HEK293 (cell line): ENCODE results near the gene SAMD4A.

Source experiments
- CTCF ChIA-PET: fragments of 350-600 bp; formaldehyde crosslinking; extraction: SDS; loops from one replicate; lab custom pipeline; 2021; ENCODE audit warnings: antibody characterized with exemption; lab: Yijun Ruan, JAX
- POLR2A ChIA-PET: fragments of 300-600 bp; formaldehyde crosslinking; extraction: SDS; loops from one replicate; lab custom pipeline; 2020; ENCODE audit warnings: antibody characterized with exemption, inconsistent platforms; lab: Yijun Ruan, JAX
- H3K27ac ChIP-seq: fragments of 200-500 bp; sonication (Bioruptor generic); 2 replicates; pipeline ENCODE4 v1.5.1; 2014; ENCODE audit warnings: low read depth, low read length, control low read depth, inconsistent platforms; ENCODE audit errors: extremely low read depth
- H3K36me3 ChIP-seq, 2 experiments: fragments of 200-500 bp in 1 of 2; sonication (Bioruptor generic) in 1 of 2; 1 replicate in 1 of 2; 2 replicates in 1 of 2; pipeline ENCODE4 v1.5.1; 2014 to 2017; ENCODE audit warnings: inconsistent platforms in 2 of 2, low read length in 2 of 2; ENCODE audit not compliant: control insufficient read depth in 2 of 2, insufficient read depth in 1 of 2
- H3K4me1 ChIP-seq: fragments of 200-500 bp; sonication (Bioruptor generic); 2 replicates; pipeline ENCODE4 v1.5.1; 2014; ENCODE audit warnings: mild to moderate bottlenecking, low read length, inconsistent platforms; ENCODE audit not compliant: control insufficient read depth, insufficient read depth
- H3K4me3 ChIP-seq: 2 replicates; pipeline ENCODE4 v1.5.1; 2011; ENCODE audit warnings: low read depth, mild to moderate bottlenecking, control low read depth, low read length, moderate library complexity
- H3K9me3 ChIP-seq: fragments of 200-500 bp; sonication (Bioruptor generic); 2 replicates; pipeline ENCODE4 v1.5.1; 2014; ENCODE audit warnings: low read depth, low read length, inconsistent platforms; ENCODE audit not compliant: control insufficient read depth, insufficient read depth
- GLI2 ChIP-seq: fragments of 450-650 bp; formaldehyde crosslinking; IDR thresholded peaks from 2 replicates; pipeline ENCODE4; 2017; ENCODE audit warnings: missing biosample characterization, missing genetic modification characterization, low read depth, borderline replicate concordance
- GLIS2 ChIP-seq: fragments of 450-650 bp; formaldehyde crosslinking; IDR thresholded peaks from 2 replicates; pipeline ENCODE4 v1.5.1; 2016; ENCODE audit warnings: missing biosample characterization, missing genetic modification characterization
- KLF7 ChIP-seq: fragments of 450-650 bp; formaldehyde crosslinking; IDR thresholded peaks from 2 replicates; pipeline ENCODE4 v1.5.1; 2016; ENCODE audit warnings: missing biosample characterization, missing genetic modification characterization, borderline replicate concordance
- KLF9 ChIP-seq: fragments of 450-650 bp; formaldehyde crosslinking; IDR thresholded peaks from 2 replicates; pipeline ENCODE4 v1.5.1; 2016; ENCODE audit warnings: missing biosample characterization, missing genetic modification characterization, low read depth
- MYNN ChIP-seq: fragments of 450-650 bp; formaldehyde crosslinking; IDR thresholded peaks from 2 replicates; pipeline ENCODE4 v1.5.1; 2016; ENCODE audit warnings: missing biosample characterization, missing genetic modification characterization, borderline replicate concordance
- PRDM2 ChIP-seq: fragments of 450-650 bp; formaldehyde crosslinking; IDR thresholded peaks from 2 replicates; pipeline ENCODE4 v1.5.1; 2016; ENCODE audit warnings: missing biosample characterization, missing genetic modification characterization, borderline replicate concordance
- WT1 ChIP-seq: fragments of 450-650 bp; formaldehyde crosslinking; IDR thresholded peaks from 2 replicates; pipeline ENCODE4 v1.5.1; 2016; ENCODE audit warnings: missing biosample characterization, missing genetic modification characterization
- ZFP41 ChIP-seq: fragments of 450-650 bp; formaldehyde crosslinking; IDR thresholded peaks from 2 replicates; pipeline ENCODE4 v1.5.1; 2016; ENCODE audit warnings: missing biosample characterization, missing genetic modification characterization, borderline replicate concordance
- ZNF10 ChIP-seq: fragments of 450-650 bp; formaldehyde crosslinking; IDR thresholded peaks from 2 replicates; pipeline ENCODE4 v1.5.1; 2017; ENCODE audit warnings: missing biosample characterization, missing genetic modification characterization
- ZNF133 ChIP-seq: fragments of 450-650 bp; formaldehyde crosslinking; IDR thresholded peaks from 2 replicates; pipeline ENCODE4 v1.5.1; 2016; ENCODE audit warnings: missing biosample characterization, missing genetic modification characterization
- ZNF311 ChIP-seq: fragments of 450-650 bp; formaldehyde crosslinking; IDR thresholded peaks from 2 replicates; pipeline ENCODE4 v1.5.1; 2017; ENCODE audit warnings: missing biosample characterization, missing genetic modification characterization, borderline replicate concordance
- ZNF394 ChIP-seq: fragments of 450-650 bp; formaldehyde crosslinking; IDR thresholded peaks from 2 replicates; pipeline ENCODE4 v1.5.1; 2016; ENCODE audit warnings: missing biosample characterization, missing genetic modification characterization, mild to moderate bottlenecking, moderate library complexity, borderline replicate concordance
- ZNF423 ChIP-seq: fragments of 450-650 bp; formaldehyde crosslinking; IDR thresholded peaks from 2 replicates; pipeline ENCODE4 v1.5.1; 2016; ENCODE audit warnings: missing biosample characterization, missing genetic modification characterization
- ZNF610 ChIP-seq: fragments of 450-650 bp; formaldehyde crosslinking; IDR thresholded peaks from 2 replicates; pipeline ENCODE4 v1.5.1; 2016; ENCODE audit warnings: missing biosample characterization, missing genetic modification characterization, borderline replicate concordance
- ZNF621 ChIP-seq: fragments of 450-650 bp; formaldehyde crosslinking; IDR thresholded peaks from 2 replicates; pipeline ENCODE4 v1.5.1; 2017; ENCODE audit warnings: missing biosample characterization, missing genetic modification characterization
- ZNF660 ChIP-seq: fragments of 450-650 bp; IDR thresholded peaks from 2 replicates; pipeline ENCODE4 v1.5.1; 2018; ENCODE audit warnings: missing biosample characterization, mild to moderate bottlenecking, missing genetic modification characterization
- ZNF747 ChIP-seq: fragments of 450-650 bp; formaldehyde crosslinking; IDR thresholded peaks from 2 replicates; pipeline ENCODE4 v1.5.1; 2016; ENCODE audit warnings: missing biosample characterization, missing genetic modification characterization
- ZNF792 ChIP-seq: fragments of 450-650 bp; formaldehyde crosslinking; IDR thresholded peaks from 2 replicates; pipeline ENCODE4 v1.5.1; 2016; ENCODE audit warnings: missing biosample characterization, missing genetic modification characterization
- TF ChIP-seq, protein P1 (sequence below): fragments of 450-650 bp; formaldehyde crosslinking; IDR thresholded peaks from 2 replicates; pipeline ENCODE4 v1.5.1; 2016; ENCODE audit warnings: missing biosample characterization, missing genetic modification characterization, low read depth
- TF ChIP-seq, protein P2 (sequence below): fragments of 450-650 bp; formaldehyde crosslinking; IDR thresholded peaks from 2 replicates; pipeline ENCODE4 v1.5.1; 2016; ENCODE audit warnings: missing biosample characterization, missing genetic modification characterization
- TF ChIP-seq, protein P3 (sequence below): fragments of 450-650 bp; IDR thresholded peaks from 2 replicates; pipeline ENCODE4 v1.5.1; 2018; ENCODE audit warnings: missing biosample characterization, mild to moderate bottlenecking, missing genetic modification characterization

The SAMD4A gene

GRCh38 chr14:54756656-54757392 lies 189.9 kb downstream of the SAMD4A start:
- H3K4me3 ChIP-seq, result no peak overlapping the region
- TF ChIP-seq ZNF792 (tag by site-specific recombination) (no peak), ZNF747 (tag by site-specific recombination) (no peak)
- TF ChIP-seq, protein P1, sequence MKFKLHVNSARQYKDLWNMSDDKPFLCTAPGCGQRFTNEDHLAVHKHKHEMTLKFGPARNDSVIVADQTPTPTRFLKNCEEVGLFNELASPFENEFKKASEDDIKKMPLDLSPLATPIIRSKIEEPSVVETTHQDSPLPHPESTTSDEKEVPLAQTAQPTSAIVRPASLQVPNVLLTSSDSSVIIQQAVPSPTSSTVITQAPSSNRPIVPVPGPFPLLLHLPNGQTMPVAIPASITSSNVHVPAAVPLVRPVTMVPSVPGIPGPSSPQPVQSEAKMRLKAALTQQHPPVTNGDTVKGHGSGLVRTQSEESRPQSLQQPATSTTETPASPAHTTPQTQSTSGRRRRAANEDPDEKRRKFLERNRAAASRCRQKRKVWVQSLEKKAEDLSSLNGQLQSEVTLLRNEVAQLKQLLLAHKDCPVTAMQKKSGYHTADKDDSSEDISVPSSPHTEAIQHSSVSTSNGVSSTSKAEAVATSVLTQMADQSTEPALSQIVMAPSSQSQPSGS (tag by site-specific recombination), result no peak
- TF ChIP-seq, protein P2, sequence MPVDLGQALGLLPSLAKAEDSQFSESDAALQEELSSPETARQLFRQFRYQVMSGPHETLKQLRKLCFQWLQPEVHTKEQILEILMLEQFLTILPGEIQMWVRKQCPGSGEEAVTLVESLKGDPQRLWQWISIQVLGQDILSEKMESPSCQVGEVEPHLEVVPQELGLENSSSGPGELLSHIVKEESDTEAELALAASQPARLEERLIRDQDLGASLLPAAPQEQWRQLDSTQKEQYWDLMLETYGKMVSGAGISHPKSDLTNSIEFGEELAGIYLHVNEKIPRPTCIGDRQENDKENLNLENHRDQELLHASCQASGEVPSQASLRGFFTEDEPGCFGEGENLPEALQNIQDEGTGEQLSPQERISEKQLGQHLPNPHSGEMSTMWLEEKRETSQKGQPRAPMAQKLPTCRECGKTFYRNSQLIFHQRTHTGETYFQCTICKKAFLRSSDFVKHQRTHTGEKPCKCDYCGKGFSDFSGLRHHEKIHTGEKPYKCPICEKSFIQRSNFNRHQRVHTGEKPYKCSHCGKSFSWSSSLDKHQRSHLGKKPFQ, result no peak
- H3K4me1 ChIP-seq, result no peaks in the 10 kb centered on the region
- no peak overlapping the region for H3K27ac ChIP-seq
- POLR2A ChIA-PET, result no interaction called here
- no peaks in the 10 kb centered on the region for H3K9me3 ChIP-seq
- H3K36me3 ChIP-seq, result peaks cover 0 to 8% of the 10 kb centered on the region in 2 experiments; a peak in 1 of 3 replicates
- CTCF ChIA-PET, result interaction anchor here (0.7 to 2.0 kb wide), 2 partner anchors 17 to 54 kb away, joined by 3 to 7 read pairs; no protein-coding TSS in a partner anchor

- ChIA-PET CTCF (interaction anchor here (2.0 kb wide), 1 partner anchor 16 kb away, joined by 7 read pairs; no protein-coding TSS in a partner anchor), POLR2A (no interaction called here)
- no peak for TF ChIP-seq ZNF133 (tag by site-specific recombination)
- no peak for TF ChIP-seq WT1 (tag by site-specific recombination)
- TF ChIP-seq ZNF621 (tag by site-specific recombination), result no peak
- TF ChIP-seq ZFP41 (tag by site-specific recombination), result no peak
- TF ChIP-seq ZNF311 (tag by site-specific recombination), result no peak
- TF ChIP-seq ZNF660, result no peak
- TF ChIP-seq KLF9 (tag by site-specific recombination), result no peak
- TF ChIP-seq KLF7, result no peak
- TF ChIP-seq, protein P3, sequence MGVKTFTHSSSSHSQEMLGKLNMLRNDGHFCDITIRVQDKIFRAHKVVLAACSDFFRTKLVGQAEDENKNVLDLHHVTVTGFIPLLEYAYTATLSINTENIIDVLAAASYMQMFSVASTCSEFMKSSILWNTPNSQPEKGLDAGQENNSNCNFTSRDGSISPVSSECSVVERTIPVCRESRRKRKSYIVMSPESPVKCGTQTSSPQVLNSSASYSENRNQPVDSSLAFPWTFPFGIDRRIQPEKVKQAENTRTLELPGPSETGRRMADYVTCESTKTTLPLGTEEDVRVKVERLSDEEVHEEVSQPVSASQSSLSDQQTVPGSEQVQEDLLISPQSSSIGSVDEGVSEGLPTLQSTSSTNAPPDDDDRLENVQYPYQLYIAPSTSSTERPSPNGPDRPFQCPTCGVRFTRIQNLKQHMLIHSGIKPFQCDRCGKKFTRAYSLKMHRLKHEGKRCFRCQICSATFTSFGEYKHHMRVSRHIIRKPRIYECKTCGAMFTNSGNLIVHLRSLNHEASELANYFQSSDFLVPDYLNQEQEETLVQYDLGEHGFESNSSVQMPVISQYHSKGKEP, result no peak
- no peak for TF ChIP-seq ZNF610 (tag by site-specific recombination)
- no peak for TF ChIP-seq GLI2 (tag by site-specific recombination)
- TF ChIP-seq ZNF423 (tag by site-specific recombination), result no peak
- no peak for TF ChIP-seq ZNF10 (tag by site-specific recombination)
- TF ChIP-seq PRDM2, result no peak
- TF ChIP-seq MYNN (tag by site-specific recombination), result no peak
- no peak for TF ChIP-seq GLIS2
- no peak for TF ChIP-seq ZNF394
- peaks cover 0 to 8% of the 10 kb centered on the region in 2 experiments; a peak in 1 of 3 replicates for H3K36me3 ChIP-seq
- H3K9me3 ChIP-seq, result no peaks in the 10 kb centered on the region
- no peak overlapping the region for H3K4me3 ChIP-seq
- no peaks in the 10 kb centered on the region for H3K4me1 ChIP-seq
- H3K27ac ChIP-seq, result no peak overlapping the region
These were observed 191.1 kb downstream of the SAMD4A start for GRCh38 chr14:54758041-54758440.
